IMR-90 (cell line): ENCODE data around the gene PARK7. TPM values are rescaled to one million over a fixed set of nuclear protein-coding genes. Genes with fewer than 3 reads are reported as not detected.
A peak's percentile ranks its signal among the peaks of the same experiment; 100 is the strongest.

Source experiments
- BHLHE40 ChIP-seq: fragments of 150-350 bp; IDR thresholded peaks from 2 replicates; pipeline ENCODE4 v1.6.1; 2016; ENCODE audit warnings: mild to moderate bottlenecking, low read depth, low read length
- MAZ ChIP-seq: IDR thresholded peaks from 2 replicates; pipeline ENCODE4 v1.6.1; 2012; ENCODE audit warnings: low read depth, mild to moderate bottlenecking, low read length, improper control_type of control experiment, moderate library complexity, borderline replicate concordance
- RCOR1 ChIP-seq: IDR thresholded peaks from 2 replicates; pipeline ENCODE4 v1.6.1; 2012; ENCODE audit warnings: mild to moderate bottlenecking, low read length, improper control_type of control experiment; ENCODE audit not compliant: insufficient replicate concordance
- polyA plus RNA-seq, 3 experiments: library from polyadenylated mRNA; depleted of rRNA; stranded (reverse); fragments of >200 nt; gene quantifications; 2 replicates each; pipeline ENCODE4 v1.2.3, GENCODE V29; 2012; ENCODE audit warnings: low replicate concordance in 1 of 3
- total RNA-seq: library from RNA; depleted of rRNA; stranded (reverse); fragments of >200 nt; gene quantifications from 2 replicates; pipeline ENCODE4 v1.2.3, GENCODE V29; 2012

Gene PARK7
- total and polyA plus RNA-seq, 2 of the 4 experiments (the other 2 are of a cell fraction) = 207 to 357 TPM

DNA sequence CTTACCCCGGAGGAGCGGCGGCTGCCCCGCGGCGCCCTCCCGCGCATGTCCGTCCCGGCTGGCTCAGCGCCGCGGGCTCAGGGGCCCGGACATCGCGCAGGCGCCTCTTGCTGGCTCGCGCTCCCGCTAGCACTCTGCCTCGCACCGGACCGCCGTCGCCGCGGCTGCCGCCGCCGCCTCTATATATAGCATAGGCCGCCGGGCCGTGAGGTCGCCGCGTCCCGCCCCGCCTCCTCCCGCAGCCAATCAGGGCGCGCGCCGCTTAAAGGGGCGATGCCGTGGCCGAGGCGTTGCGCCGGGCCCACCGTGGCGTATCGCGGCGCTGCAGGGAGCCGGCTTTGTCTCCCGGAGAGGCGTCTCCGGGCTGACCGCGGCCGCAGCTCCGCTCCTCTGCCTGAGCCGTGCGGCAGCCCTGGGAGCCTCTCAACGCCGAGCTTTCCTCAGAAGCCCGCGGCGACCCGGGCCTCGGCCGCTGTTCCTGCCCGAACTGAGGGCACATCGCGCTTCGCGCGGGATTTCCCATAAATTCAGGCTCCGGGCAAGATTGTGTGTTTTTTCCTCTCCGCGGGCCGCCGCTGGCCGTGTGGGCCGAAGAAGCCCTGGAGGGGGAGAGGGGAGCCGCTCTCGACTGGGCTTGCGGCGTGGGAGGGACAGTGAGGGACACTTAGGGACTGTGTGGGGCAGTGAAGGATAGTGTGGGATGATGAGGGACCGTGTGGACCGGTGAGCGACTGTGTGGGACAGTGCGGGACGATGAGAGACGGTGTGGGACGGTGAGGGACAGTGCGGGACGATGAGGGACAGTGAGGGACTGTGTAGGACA is 64.9 kb downstream of the PARK7 start, which contains the start of gene ERRFI1 (continued):
- peak; percentile 25 for TF ChIP-seq RCOR1
- no peak for TF ChIP-seq BHLHE40
- TF ChIP-seq MAZ = peak; percentile 63; the same call in 1 of the 2 replicates
